Measurements from ENCODE around the gene GNG12. TPM values are rescaled to one million over a fixed set of nuclear protein-coding genes. Genes with fewer than 3 reads are reported as not detected.

Gene GNG12
- total RNA-seq, 1 donor from 2014 or later, result 40.5 TPM

GRCh38 chr1:67804710-67805109 is 28.6 kb downstream of the GNG12 start:
- no peak for TF ChIP-seq CTCF (IDR thresholded peaks at IDR 0.05; ENCODE audit: unreplicated experiment)
- no peaks in the 10 kb centered on the region for H3K27me3 Mint-ChIP-seq (ENCODE audit: low read depth)
- H3K4me3 Mint-ChIP-seq, result no peak overlapping the region
- no peak overlapping the region for H3K27ac Mint-ChIP-seq
- peaks cover 40% of the 10 kb centered on the region for H3K9me3 Mint-ChIP-seq
- H3K4me1 Mint-ChIP-seq, result peaks cover 9% of the 10 kb centered on the region
- DNase-seq (ENCODE audit: low spot score in 2 of 2, unreplicated experiment in 2 of 2), result no peak
- peaks cover 31% of the 10 kb centered on the region for H3K36me3 Mint-ChIP-seq

GRCh38 chr1:67803380-67804279 is 29.6 kb downstream of the GNG12 start:
- Mint-ChIP-seq H3K4me1 (peaks cover 9% of the 10 kb centered on the region), H3K9me3 (peaks cover 31% of the 10 kb centered on the region), H3K27me3 (ENCODE audit: low read depth) (no peaks in the 10 kb centered on the region), H3K4me3 (no peak overlapping the region), H3K36me3 (peaks cover 22% of the 10 kb centered on the region), H3K27ac (no peak overlapping the region)
- no peak for DNase-seq (ENCODE audit: low spot score in 2 of 2, unreplicated experiment in 2 of 2)
- no peak for TF ChIP-seq CTCF (IDR thresholded peaks at IDR 0.05; ENCODE audit: unreplicated experiment)

- Mint-ChIP-seq H3K27me3 (ENCODE audit: low read depth) (no peaks in the 10 kb centered on the region), H3K9me3 (peaks cover 24% of the 10 kb centered on the region), H3K4me1 (peaks cover 9% of the 10 kb centered on the region), H3K4me3 (no peak overlapping the region), H3K36me3 (peaks cover 22% of the 10 kb centered on the region), H3K27ac (no peak overlapping the region)
- TF ChIP-seq CTCF (IDR thresholded peaks at IDR 0.05; ENCODE audit: unreplicated experiment), result no peak
- DNase-seq (ENCODE audit: low spot score in 2 of 2, unreplicated experiment in 2 of 2), result no peak
Observed at GRCh38 chr1:67802565-67802964, 30.7 kb downstream of the GNG12 start.

GRCh38 chr1:67801903-67802302 is 31.4 kb downstream of the GNG12 start:
- no peaks in the 10 kb centered on the region for H3K27me3 Mint-ChIP-seq (ENCODE audit: low read depth)
- TF ChIP-seq CTCF (IDR thresholded peaks at IDR 0.05; ENCODE audit: unreplicated experiment), result no peak
- H3K4me3 Mint-ChIP-seq, result no peak overlapping the region
- no peak overlapping the region for H3K27ac Mint-ChIP-seq
- H3K9me3 Mint-ChIP-seq, result peaks cover 29% of the 10 kb centered on the region
- no peak for DNase-seq (ENCODE audit: low spot score in 2 of 2, unreplicated experiment in 2 of 2)
- peaks cover 9% of the 10 kb centered on the region for H3K4me1 Mint-ChIP-seq
- H3K36me3 Mint-ChIP-seq, result peaks cover 26% of the 10 kb centered on the region

DNA sequence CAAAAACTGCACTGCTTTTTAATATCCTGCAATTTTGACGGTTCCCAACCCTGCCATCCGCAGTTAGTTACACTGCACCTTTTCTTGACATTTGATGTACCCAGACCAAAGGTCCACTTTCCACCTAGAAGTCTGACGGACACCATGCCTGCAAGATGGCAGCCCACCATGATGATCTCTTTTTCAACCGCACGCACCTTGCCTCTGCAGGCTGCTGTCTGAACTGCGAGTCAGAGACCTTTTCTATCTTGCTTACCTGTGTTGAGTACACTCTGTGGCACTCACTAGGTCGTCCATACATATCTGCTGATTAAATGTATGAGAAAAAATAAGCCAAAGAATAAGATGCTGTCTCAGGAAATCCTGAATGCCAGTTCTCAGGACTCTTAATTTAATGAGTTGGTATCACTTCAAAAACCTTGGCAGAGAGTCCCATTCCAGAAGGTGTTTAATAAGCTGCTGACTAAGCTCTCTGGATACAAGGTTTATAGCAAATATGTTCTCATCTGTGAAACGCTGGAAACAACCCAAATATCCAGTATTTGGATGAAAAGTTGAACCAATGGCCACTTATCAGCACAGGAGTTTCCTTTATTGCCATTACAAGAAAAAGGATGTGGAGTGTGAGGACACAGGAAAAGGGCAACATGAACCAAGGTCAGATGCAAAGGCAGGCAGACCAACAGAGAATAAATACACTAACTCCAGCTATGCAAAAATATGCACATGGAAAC is 37.9 kb downstream of the GNG12 start:
- H3K9me3 Mint-ChIP-seq, result peaks cover 16% of the 10 kb centered on the region
- H3K4me1 Mint-ChIP-seq, result peaks cover 31% of the 10 kb centered on the region
- no peak overlapping the region for H3K4me3 Mint-ChIP-seq
- no peak for TF ChIP-seq CTCF (IDR thresholded peaks at IDR 0.05; ENCODE audit: unreplicated experiment)
- no peak overlapping the region for H3K27ac Mint-ChIP-seq
- no peak for DNase-seq (ENCODE audit: low spot score in 2 of 2, unreplicated experiment in 2 of 2)
- peaks cover 17% of the 10 kb centered on the region for H3K36me3 Mint-ChIP-seq
- H3K27me3 Mint-ChIP-seq (ENCODE audit: low read depth), result no peaks in the 10 kb centered on the region
